ENCODE results near the gene CALHM5.

DNA sequence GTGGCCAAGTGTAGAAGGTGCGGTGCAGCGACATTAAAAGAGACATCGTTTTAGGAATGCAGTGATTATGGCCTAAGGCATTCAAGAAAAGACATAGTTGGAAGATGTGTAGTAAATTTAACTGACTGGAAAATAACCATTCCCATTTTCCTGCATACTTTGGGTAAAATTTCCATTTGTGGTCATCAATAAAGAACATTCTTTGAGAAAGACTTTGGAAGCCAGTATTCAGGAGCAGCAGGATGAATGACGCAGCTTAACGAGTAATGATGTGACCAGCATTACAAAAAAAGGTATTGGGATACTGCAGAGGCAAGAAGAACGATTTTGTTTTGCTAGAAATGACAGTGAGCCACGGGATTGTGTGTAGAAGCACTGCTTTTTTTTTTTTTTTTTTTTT is 52.9 kb downstream of the CALHM5 start:
- TF ChIP-seq, protein P1, sequence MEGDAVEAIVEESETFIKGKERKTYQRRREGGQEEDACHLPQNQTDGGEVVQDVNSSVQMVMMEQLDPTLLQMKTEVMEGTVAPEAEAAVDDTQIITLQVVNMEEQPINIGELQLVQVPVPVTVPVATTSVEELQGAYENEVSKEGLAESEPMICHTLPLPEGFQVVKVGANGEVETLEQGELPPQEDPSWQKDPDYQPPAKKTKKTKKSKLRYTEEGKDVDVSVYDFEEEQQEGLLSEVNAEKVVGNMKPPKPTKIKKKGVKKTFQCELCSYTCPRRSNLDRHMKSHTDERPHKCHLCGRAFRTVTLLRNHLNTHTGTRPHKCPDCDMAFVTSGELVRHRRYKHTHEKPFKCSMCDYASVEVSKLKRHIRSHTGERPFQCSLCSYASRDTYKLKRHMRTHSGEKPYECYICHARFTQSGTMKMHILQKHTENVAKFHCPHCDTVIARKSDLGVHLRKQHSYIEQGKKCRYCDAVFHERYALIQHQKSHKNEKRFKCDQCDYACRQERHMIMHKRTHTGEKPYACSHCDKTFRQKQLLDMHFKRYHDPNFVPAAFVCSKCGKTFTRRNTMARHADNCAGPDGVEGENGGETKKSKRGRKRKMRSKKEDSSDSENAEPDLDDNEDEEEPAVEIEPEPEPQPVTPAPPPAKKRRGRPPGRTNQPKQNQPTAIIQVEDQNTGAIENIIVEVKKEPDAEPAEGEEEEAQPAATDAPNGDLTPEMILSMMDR (IDR thresholded peaks at IDR 0.05) = no peak
- TF ChIP-seq POLR2A (IDR thresholded peaks at IDR 0.05) = no peak
